HG02870 (cell line): ENCODE results near the gene SLC43A1.

Experiments used
- ATAC-seq: cut with Tn5 transposase; IDR thresholded peaks from one replicate; pipeline ENCODE4 v1.9.1; 2021; ENCODE audit warnings: mild to moderate bottlenecking, moderate library complexity; ENCODE audit not compliant: unreplicated experiment

SLC43A1 gene

DNA sequence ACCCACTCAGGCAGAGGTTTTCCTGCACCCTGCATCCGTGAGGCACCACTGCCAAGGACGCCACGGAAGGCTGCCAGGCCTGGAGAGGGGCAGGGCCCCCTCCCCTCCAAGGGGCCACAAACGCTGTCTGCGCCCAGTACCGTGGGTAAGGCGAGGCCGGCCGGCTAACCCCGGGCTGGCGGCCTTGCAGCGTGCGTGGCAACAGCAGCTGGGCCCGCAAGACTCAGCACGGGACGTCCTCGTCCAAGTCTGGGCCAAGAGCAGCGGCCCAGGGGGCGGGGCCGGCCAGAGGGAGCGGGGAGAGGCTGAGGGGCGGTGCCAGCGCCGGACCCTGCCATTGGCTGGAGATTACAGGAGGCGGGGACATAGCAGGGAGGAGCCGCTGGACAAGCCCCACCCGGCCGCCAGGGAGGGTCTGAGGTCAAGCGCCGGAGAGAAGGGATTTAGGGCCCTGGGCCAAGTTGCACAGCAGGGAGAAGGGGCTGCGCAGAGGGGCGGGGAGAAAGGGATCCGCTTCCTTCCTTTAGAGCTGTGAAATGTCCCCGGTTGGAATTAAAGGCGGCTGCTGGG lies 16.0 kb downstream of the SLC43A1 start:
- peak; percentile 100 for ATAC-seq

DNA sequence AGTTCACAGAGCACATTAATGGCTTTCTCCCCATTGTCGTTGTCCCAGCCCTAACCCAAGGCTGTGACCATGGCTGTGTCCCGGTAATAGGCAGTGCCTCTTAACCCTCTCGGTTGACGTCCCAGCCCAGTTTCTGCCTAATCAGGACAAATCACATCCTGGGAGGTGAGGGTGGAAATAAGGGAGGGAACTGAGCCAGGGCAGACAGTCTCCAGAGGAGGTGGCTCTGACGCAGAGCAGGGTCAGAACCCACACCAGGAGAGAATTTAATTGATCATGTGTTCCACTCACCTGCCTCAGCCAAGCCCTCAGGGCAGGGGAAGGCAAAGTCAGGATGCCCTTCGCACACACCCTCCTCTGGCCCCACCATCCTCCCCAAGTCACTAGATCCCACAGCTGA lies 17.0 kb downstream of the SLC43A1 start:
- ATAC-seq: no peak

DNA sequence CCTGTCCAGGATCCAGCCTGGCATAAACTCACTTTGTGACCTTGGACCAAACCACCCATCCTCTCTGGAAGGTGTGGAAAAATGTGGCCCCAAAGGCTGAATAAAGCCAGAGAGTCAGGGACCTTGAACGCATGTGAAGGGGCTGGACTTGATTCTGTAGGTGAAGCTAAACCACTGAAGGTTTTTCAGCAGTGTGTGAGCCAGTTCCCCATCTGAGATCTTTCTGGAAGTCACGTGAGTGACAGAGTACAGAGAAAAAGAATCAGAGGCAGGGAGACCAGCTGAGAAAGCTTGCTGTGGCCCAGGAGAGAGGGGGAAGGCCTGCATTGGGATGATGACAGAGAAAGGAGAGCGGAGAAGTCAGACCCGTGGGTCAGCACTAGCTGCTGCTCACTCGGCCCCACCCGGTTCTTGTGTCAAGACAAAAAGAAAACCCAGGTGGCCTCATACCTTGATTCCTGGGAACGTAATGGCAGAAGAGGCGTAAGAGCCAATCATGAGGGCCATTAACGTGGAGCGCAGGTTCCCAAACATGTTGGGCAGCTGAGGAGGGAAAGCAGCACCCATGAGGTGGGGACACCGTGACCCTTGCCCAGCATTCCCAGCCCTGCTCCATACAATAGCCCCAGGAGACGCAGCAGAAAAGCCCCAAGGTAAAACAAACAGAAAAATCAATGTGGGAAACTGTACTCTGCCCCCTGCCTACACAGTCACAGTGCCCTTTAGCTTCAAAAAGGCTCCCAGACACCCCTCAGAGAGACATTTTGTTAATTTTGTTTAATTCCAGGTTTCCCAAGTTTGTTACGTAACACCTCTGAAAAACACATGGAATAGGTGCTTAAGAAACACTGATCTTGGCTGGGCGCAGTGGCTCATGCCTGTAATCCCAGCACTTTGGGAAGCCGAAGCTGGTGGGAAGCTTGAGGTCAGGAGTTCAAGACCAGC lies 17.9 kb downstream of the SLC43A1 start:
- ATAC-seq: no peak

DNA sequence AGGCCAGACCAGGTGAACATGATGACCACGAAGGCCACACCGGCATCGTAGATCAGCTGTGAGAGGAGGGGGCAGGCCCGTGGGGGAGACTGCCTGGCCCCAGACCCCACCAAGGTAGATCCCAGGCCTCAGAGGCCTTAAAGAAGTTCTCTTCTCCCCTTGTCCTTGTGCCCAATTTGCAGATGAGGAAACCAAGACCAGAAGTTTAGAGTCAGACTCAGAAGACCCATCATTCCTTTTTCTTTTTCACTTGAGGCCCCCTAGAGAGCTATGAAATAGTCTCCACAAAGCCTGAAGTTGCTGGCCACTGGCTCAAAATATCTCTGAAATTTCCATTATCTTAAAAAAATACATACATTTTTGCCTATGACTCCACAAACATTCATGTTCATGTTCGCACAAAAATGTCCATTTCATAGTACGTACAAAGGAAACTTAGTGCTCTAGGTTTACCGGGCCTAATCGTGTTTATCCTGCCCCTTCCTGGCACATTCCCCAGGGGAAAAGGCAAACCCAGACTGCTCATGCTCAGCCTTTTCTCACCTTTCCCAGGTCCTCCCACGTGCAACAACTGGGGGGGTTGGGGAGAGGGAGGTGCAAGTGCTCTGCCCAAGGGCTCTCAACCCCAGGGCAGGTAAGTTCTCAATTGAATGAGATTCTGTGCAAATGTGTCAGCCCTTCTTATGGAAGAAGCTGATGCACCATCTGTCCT lies 19.2 kb downstream of the SLC43A1 start:
- no peak for ATAC-seq

DNA sequence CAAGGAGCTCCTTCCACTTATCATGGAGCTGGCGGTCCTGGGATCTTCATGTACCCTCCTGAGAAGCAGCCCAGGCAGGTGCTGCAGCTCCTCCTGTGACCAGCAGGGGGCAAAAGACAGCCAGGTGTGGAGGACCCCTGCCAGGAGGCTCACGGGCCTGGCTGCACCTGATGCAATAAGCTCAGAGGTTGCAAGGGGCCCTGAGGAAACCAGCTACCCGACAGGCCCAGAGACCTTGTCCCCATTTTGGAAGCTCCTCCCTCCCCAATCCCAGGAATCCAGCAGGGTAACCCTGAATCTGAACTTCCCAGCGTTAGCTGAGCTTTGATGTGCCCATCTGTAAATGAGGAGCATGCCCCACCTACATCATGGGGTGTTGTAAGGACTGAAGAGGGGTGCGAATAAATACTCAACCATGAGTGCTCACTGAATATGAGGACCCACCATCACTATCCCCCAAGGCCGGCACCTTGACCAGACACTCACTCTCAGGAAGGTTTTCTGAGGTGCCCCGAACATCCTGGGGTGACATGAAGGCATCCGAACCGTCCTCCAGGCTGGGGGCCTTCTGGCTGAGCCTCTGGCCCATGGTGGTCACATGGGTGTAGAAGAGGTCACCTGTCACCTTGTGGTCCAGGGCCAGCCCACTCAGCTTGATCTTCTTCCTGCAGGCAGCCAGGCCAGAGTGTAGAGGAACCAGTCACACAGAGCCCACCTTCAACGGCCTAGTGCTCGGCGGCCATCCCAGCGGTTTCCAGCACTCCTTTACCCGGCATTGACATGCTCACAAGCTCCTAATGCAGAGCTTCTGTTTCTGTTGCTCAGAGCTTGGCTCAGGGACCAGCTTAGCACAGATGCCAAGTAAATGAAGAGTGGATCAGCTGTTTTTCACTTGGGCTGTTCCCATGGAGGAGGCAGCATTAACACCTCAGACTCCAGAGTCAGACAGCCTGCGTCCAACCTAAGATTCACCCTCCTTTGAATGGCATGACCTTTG lies 21.7 kb downstream of the SLC43A1 start:
- ATAC-seq: peak; percentile 68

DNA sequence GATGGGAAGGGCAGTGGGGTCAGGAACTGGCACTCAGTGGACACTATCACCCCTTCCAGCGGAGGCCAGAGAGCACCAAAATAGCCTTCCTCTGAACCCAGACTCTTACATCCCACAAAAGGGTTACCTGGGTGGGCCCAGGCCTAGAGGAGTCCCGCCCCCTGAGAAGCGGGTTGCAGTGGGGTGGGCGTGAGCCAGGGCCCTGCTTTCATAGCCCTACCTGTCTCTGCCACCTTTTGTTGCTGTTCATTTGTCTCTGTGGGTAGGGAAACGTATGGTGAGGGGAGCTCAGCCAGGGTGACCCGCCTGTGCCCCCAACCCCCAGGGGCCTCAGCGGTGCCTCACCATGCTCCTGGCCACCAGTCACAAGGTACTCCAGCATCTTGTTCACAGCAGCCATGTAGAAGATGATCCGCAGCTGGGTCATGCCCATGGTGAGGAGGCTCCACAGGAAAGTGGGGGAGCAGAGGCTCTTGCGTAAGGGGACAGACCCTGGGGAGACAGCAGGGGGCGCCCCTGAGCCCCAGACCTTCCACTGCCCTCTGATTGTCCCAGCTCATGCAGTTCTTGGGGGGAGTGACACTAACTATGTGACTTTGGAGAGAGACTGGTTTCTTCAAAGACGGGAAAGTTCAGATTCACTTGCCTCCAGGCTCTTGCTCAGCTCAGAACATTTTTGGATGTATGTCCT lies 24.0 kb downstream of the SLC43A1 start:
- ATAC-seq: no peak

DNA sequence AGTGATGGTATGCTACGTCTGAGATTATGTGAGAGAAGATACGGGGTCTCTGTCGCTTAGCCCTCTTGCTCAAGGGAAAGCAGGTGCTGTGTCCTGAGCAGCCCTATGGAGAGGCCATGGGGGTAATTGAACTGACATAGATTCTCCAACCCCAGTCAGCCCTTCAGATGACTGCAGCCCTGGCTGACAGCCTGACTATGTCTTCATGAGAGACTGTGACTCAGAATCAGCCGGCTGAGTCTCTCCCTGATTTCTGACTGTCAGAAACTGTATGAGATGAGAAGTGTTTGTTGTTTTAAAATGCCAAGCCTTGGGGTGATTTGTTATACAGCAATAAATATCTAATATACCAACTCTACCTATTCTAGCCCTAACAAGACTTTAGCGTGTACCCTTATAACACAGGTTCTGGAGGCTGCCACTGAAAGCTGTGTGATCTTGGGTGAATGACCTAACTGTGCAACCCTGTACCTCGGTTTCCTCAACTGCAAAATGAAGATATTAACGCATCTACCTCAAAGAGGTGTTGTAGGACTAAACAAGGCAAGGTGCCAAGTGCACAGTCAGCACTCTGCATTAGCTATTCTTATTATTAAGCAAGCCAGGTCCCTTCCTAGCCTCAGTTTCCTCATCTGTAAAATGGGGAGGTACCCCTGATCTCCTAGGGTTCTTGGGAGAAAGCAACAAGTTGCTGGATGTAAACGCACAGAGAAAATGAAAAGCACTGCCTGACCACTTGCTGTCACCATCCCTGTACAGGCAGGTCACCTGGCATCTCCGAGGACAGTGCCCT lies 24.9 kb downstream of the SLC43A1 start:
- no peak for ATAC-seq

DNA sequence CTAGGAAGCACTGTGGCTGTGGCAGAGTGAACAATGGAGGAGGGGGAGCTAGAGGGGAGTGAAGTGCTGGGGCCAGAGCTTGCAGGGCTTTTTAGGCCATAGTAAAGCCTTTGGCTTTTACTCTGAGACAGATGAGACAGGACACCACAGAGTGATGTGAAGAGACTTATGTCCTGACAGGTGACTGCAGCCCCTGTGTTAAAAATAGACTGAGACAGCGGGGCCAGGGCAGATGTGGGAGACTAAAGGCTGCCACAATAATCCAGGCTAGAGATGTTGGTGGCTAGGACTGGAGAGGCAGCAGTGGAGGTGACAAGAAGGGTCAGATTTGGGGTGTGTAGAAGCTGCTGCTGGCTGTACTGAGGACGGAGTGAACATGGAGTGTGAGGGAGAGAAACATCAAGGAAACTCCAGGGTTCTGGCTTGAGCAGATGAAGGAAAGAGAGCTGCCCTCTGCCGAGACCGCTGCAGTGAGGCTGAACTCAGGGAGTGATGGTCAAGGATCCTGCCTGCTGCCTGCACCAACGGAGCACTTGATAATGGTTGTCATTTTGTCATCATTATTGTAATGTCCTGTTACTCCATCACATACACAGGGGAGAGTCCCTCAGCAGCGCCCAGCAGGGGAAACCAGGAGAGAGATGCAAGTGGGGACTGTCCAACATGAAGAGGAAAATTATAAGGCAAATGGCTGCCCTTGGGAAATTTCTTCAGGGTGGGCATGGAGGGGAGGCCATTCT lies 27.4 kb downstream of the SLC43A1 start:
- ATAC-seq: no peak

DNA sequence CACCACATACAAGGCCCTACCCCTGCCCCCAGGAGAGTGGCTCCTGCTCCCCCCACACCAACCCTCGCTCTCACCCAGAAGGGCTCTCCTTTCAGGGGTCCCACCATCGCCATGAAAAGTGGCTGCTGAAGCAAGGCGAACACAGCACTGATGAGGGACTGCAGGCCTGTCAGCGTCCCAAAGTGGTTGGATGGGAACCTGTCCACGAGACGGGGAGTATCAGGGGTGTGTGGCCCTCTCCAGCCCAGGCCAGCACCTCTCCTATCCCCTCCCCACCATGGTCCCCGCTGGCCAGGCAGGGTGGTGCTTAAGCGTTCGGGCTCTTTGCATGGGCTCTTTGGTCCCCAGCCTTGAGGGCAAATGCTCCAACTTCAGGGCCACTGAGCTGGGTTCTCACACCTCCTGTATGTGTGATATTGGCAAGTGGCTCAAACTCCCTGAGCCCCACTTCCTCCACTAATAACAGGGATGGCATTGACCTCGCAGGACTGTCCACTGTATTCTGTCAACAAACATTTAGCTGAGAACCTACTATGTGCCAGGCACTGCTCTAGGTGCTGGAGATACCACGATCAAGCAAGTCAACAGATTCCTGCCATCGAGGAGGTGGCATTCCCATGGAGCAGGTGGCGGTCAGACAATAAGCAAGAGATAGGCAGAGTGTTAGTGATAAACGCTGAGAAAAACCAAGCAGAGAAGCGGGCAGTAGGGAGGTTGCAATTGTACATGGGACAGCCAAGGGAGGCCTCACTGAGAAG lies 28.3 kb downstream of the SLC43A1 start:
- ATAC-seq: no peak

DNA sequence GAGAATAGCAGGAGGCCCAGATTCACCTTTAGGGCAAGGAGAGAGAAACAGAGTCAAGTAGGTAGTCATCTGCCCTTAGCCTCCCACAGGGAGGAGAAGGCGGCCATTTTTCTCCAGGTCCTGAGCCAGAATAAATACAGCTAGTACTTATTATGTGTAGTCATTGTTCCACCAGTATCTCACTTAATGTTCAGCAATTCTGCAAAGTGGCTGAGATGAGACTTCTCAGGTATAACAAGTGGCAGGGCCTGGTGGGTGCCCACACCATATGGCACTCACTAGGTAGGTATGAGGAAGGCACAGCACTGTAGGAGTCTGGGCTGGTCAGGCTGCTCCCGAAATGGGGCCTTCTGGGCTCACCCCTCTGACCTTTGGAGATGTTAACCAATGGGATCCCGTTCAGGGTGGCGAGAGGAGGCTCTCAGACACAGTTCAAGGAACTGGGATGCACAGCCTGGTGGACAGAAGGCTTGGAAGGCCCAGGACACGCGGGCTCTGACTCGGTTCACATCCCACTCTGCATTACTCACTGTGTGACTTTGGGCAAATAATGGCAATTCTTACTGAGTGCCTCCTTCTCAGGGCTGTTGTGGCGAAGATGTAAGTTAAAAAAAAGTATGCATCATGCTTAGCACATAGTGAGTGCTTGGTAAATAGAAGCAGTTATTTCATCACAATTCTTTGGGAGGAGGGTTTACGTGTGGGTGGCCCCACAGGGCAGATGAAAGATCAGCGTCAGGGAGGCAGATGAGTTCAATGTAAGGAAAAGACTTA lies 30.1 kb downstream of the SLC43A1 start:
- ATAC-seq: no peak

DNA sequence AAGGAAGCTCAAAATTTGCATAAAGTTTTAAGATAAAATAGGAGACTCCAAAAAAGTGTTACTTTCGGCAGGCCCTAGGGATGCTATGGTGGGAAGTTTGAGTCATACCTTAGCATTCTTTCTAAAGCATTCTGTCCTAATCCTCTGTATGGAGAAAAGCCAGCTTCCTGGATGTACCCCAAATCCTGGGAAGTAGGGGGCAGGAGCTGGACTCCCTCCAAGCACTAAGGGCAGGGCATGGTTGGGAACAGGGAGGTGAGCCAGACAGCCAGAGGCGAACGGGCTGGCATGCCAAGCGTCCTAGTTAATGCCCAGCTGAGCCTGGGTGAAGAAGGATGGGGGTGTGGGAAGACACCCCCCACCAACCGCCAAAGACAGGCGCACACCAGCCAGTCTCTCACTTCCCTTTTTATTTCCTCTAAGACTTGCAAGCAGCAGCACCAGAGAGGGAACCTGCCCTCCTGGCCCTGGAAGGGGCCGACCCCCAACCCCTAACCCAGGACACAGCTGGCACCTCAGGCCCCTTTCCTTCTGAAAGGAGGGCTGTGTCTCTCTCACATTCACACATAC lies 31.3 kb downstream of the SLC43A1 start:
- no peak for ATAC-seq

DNA sequence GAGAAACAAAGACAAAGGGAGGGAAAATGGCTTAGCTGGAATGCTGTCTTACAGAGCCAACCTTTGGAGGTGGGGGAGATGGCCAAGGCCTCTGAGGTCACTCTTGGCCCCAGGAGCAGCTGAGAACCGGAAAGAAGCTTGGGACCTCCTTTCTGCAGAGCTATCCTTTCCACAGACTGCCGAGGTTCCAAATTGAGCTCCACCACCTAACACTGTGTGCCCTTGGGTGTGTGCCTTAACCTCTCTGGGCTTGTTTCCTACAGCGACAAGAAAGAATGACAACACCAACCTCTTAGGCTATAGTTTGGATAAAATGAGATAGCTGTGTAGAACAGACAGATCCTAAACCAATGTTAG lies 32.0 kb downstream of the SLC43A1 start:
- no peak for ATAC-seq

DNA sequence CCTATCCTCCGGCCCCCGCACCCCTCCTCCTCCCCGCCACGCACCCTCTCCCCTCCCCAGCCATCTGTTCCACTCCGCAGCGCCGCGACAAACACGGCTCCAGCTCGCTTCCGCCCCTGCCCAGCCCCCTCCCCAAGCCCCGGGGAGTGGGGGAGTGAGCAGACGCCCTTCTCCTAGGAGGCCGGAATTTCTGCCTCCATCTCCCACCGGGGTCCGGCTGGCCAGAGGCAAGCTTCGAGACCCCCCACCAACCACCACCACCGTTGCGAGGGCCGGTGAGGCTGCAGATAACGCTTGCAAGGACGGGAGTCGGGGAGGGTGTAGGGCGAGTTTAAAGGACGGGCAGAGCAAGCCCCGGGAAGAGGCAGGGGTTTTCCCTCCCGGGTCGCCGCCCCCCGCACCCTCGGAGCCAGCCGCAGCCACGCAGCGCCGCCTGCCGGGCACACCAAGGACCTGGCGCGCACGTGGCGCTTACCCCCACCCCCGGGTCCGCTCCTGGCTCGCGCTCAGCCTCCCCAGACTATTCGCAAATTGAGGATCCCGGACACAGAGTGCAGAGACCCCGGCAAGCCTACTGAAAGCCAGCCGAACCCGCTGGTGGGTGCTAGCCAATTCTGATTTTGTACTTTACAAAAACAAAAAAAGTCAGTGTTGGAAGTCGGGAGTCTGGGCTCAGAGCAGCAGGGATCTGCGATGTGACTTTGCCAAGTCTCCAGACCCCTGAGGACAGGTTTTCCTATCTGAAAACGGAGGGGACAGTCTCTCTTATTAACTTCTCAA lies 32.5 kb downstream of the SLC43A1 start:
- no peak for ATAC-seq

DNA sequence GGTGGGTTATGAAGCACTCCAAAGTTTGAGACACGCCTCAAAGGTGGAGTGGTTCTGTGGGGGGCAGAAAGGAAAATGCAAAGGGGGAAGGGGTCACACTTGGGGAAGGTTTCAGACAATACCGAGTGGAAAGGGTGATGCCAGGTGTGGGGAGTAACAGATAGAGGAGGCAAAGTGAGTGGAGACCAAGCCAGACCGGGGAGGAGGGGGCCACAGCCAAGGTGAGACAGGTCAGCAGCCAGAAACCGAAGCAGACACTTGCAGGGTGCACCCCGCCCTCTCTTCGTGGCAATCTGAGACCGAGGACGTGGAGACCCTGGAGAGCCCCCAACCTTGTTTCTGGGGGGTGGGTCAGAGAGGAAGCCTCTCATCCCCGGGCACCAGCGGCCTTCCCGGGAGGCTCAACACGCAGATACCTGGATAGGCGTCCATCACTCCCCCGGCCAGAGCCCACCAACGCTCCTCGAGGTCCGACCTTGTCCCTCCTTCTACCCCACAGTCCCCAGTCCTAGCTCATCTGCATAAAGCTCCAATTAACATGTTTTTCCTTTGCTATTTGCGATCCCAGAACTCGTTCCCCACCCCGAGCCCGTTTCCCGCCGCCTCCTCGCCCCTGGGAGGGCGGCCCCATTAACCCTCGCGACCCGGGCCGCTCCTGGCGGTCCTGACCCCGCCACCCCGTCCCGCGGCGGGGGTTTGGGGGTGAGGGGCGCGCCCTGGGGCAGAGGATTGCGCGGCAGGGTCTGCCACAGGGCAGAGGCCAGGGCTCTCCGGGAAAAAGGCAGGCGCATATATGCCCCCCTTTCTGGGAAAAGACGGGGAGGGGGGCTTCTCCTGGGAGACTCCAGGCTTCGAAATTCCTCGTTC lies 33.4 kb downstream of the SLC43A1 start:
- no peak for ATAC-seq

DNA sequence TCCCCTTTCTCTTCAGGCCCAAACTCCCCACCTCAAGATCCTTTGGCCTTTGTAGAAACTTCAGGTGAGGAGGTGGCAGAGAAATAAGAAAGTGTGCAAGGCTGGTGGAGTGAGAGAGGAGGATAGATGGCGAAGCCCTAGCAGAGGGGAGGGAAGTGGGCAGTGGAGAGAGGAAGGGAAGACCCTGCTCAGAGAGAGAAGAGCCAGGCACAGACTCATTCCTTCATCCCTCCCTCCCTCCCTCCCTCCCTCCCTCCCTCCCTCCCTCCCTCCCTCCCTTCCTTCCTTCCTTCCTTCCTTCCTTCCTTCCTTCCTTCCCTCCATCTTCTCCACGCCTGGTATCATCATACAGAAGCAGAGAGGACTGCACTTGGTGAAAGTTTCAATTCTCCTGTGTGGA lies 34.2 kb downstream of the SLC43A1 start:
- no peak for ATAC-seq
